DMS79 treated with DMSO at 0.1 percent for 48 hours (cell line): ENCODE data around the gene DNASE2B.
"Not testable (repeated sequence)": the region's sequence is repeated elsewhere in the genome, so short reads cannot be mapped to it uniquely, and the experiment has no call there.

Source experiments
- DNase-seq: peaks from one replicate; lab custom pipeline; 2025; lab: John Stamatoyannopoulos, UW

Gene DNASE2B

GRCh38 chr1:84412316-84412942 is 14.1 kb downstream of the DNASE2B start:
- DNase-seq = peak; percentile 90

DNA sequence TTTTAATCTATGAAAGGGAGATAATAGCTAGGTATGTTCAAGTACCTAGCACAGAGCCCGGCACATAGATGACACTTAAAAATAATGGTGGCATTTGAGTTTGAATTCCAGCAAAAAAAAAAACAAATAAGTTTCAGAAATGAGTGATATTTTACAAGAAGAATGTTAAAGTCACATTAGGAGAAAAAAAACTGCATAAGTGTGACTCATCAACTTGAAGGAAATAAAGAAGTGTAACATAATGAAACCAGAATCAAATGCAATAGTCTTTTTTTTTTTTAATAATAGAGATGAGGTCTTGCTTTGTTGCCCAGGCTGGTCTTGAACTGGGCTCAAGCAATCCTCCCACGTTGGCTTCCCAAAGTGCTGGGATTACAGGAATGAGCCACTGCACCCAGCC is 17.1 kb downstream of the DNASE2B start:
- no peak for DNase-seq

DNA sequence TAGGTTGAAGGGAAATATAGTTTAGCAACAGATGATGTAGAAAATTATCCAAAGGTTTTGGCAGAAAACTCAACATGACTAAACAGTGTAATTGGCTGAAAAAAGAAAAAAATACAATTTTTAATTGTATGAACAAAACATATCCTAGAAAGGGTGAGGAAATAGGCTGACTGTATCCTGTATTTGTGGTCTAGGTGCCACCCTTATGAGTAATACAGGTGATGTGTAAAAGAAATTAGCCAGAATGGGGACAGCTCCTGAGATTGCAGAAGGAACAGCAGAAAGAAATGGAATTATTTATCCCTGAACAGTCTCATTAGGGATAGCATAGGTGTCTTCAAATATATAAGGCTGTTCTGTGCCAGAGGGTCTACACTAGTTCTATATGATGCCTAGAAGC is 24.6 kb downstream of the DNASE2B start:
- no peak for DNase-seq

GRCh38 chr1:84424513-84425149 is 26.3 kb downstream of the DNASE2B start:
- DNase-seq = no peak

DNA sequence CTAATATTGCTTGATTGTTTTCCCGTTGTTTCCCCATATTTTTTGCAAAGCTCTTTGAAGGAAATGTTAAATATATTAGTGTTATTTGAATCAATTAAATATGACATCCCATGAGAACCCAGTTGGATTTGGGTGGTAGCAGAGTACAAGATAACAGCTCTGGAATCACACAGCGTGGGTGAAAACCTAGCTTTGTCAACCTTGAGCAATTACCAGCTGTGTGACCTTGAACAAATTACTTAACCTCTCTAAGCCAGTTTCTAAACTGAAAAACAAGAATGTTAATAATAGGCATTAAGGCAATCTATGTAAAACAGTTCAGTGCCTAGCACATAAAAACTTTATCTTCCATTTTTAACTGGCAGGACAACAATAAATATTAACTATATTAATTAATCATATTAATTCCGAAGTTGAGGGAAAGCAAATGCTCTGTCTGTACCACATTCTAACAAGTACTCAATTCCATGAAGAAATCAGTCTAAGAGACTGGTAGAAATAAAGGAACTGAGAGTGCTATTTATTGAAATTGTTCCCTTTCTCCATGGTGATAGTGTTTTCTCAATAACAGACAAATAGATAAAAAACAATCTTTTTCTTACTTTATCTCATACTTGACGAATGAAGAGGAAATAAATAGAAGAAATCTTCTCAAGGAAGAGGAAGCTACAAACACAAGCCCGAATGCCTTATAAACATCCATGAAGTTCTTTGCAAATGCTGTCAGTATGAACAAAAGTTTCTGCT is 27.0 kb downstream of the DNASE2B start:
- DNase-seq = no peak

DNA sequence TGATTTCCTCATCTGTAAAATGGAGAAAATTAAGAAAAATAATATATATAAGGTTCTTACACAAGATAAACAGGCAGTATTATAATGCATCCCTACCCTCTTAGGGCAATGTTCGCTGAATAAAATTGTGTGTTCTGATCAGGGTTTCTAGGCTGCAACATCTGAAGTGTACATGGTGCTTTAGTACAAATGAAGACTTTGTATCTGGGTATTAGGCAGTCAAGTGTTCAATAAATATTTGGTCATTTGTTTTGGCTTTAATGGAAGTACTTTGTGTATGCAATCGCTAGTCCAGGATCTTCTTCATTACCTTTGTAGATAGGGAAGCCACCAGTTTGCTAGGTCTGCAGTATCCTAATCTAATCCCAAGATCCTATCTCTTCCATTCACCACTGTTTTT is 28.1 kb downstream of the DNASE2B start:
- DNase-seq = no peak

DNA sequence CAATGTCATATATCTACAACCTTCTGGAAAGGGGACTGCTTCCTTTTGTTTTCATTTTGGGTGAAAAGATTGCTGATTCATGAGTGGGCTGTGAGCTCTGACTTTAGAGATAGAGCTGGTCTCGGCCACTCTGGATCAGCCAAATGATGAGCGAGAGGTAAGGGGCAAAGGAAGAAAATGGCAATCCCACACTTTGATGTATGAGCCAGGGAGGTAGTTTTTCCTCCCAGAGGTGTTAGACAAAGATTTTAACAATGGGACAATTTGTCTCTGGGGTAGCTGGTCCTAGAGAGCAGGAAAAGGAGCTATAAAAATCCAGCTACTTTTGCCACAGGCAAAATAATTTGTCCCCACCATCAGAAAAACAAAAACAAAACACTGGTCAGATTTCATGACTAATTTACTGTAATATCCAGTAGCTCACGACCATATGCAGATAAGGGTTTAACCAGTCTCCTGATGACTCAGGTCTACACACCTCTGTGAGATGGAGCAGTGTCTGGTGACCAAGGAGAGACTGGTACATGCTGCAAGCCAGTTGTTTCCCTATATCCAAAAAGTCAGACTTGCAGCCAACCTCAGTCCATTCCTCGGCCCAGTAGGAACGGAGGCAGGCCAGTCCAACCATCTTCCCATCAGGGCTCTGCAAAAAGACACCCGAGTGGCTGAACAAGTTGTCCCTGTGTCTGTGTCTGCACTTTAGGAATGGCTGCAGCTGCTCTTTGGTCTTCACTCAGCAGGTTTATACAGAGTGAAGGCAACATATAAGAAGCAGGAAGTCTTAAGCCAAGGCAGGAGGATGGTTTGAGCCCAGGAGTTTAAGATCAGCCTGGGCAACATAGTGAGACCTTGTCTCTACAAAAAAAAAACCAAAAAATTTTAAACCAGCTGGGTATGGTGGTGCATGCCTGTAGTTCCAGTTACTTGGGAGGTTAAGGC is 29.2 kb downstream of the DNASE2B start:
- no peak for DNase-seq

- no peak for DNase-seq
Observed at GRCh38 chr1:84428235-84428634, 30.0 kb downstream of the DNASE2B start.

DNA sequence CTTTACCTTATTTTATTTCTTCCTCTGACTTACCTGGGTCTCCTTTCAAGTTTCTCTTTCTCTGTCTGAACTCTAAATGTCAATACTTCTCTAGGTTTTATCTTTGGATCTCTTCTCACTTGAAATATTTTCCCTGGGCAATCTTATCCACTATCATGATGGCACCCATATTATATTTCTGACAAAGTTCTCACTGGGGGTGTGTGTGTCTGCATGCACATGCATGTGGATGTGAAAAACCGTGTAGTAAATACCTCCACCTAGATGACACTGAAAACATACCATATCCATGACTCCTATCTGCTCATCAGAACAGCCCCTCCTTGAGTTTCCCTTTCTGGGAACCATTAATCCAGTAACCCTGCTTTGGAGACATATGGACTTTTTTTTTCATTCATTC is 30.9 kb downstream of the DNASE2B start:
- DNase-seq = no peak

GRCh38 chr1:84430546-84430945 is 32.3 kb downstream of the DNASE2B start:
- no peak for DNase-seq

- DNase-seq = peak; percentile 65
Observed at GRCh38 chr1:84433258-84434080, 35.2 kb downstream of the DNASE2B start.

GRCh38 chr1:84434081-84434769 is 35.9 kb downstream of the DNASE2B start:
- no peak for DNase-seq

- no peak for DNase-seq
Observed at GRCh38 chr1:84434801-84435549, 36.7 kb downstream of the DNASE2B start.

DNA sequence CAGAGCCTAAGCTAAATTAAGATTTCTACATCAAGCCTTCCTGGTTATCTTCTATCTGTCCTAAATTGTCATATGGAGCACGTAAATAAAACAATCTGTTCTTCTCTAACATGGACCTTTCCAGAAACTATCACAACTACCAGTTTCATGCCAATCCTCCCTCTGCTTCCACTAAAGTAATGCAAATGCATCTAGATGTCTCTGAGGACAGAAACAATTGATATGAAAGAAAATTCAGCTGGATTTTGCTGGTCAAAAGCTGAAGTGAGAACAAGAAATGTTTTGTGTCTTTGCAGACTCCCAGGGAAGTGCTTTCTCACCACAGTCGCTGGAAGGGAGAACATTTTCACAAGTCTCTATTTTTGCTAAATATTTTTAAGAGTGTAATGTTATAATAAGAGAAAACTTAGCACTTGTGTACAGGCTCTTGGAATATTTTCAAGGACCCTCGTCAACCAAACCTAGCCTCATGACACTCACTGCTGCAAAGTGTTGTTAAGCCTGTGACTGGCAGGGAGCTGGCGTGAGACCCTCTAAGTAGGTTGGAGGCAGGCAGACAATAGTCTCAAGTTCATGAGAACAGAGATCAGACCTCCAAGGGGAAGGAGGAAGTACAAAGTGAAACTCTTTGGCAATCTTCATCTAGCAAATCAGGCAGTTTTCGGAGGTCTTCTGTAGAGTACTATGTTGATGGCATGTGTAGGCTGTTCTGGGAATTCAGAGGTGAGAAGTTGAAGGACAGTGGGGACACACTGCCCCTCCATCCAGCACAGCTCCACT is 38.8 kb downstream of the DNASE2B start:
- no peak for DNase-seq

GRCh38 chr1:84442256-84442655 is 44.0 kb downstream of the DNASE2B start:
- DNase-seq = no peak

DNA sequence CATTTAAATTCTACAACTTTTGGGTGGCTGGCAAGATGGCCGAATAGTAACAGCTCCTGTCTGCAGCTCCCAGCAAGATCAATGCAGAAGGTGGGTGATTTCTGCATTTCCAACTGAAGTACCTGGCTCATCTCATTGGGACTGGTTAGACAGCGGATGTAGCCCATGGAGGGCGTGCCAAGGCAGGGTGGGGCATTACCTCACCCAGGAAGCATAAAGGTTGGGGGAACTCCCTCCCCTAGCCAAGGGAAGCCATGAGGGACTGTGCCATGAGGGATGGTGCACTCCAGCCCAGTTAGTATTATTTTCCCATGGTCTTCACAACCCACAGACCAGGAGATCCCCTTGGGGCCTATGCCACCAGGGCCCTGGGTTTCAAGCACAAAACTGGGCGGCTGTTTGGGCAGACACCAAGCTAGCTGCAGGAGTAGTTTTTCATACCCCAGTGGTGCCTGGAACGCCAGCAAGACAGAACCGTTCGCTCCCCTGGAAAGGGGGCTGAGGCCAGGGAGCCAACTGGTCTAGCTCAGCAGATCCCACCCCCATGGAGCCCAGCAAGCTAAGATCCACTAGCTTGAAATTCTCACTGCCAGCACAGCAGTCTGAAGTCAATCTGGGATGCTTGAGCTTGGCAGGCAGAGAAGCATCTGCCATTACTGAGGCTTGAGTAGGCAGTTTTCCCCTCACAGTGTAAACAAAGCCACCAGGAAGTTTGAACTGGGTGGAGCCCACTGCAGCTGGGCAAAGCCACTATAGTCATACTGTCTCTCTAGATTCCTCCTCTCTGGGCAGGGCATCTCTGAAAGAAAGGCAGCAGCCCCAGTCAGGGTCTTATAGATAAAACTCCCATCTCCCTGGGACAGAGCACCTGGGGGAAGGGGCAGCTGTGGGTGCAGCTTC is 44.7 kb downstream of the DNASE2B start:
- DNase-seq = not testable (repeated sequence)

- not testable (repeated sequence) for DNase-seq
Observed at GRCh38 chr1:84448704-84449103, 50.4 kb downstream of the DNASE2B start.

- DNase-seq = no peak
Observed at GRCh38 chr1:84450910-84451309, 52.6 kb downstream of the DNASE2B start.
